Fibroblast of lung (primary cell): Measurements from ENCODE around the gene CIAO3. TPM values are rescaled to one million over a fixed set of nuclear protein-coding genes. Genes with fewer than 3 reads are reported as not detected.
"Not testable (repeated sequence)": the region's sequence is repeated elsewhere in the genome, so short reads cannot be mapped to it uniquely, and the experiment has no call there.

ENCODE experiments used
- DNase-seq, 2 donors: peaks; one replicate each; pipeline versions ENCODE4 v3.0.0 to v3.0.0-alpha.2; 2010; ENCODE audit warnings: low read depth in 2 of 2
- H2AFZ ChIP-seq: 2 replicates; pipeline ENCODE4 v1.5.1; 2012; ENCODE audit warnings: low read length, control low read depth, inconsistent platforms
- H3K27ac ChIP-seq: 2 replicates; pipeline ENCODE4 v1.5.1; 2011; ENCODE audit warnings: low read length, control low read depth; ENCODE audit not compliant: insufficient read depth
- H3K27me3 ChIP-seq: 2 replicates; pipeline ENCODE4 v1.5.1; 2011; ENCODE audit warnings: mild to moderate bottlenecking, low read length; ENCODE audit not compliant: control insufficient read depth, insufficient read depth
- H3K36me3 ChIP-seq: 2 replicates; pipeline ENCODE4 v1.5.1; 2011; ENCODE audit warnings: low read length; ENCODE audit not compliant: control insufficient read depth, insufficient read depth
- H3K4me1 ChIP-seq: 2 replicates; pipeline ENCODE4 v1.5.1; 2011; ENCODE audit warnings: low read length; ENCODE audit not compliant: control insufficient read depth, insufficient read depth; ENCODE audit errors: extremely low read depth
- H3K4me2 ChIP-seq: 2 replicates; pipeline ENCODE4 v1.5.1; 2011; ENCODE audit warnings: low read length, control low read depth; ENCODE audit not compliant: insufficient read depth; ENCODE audit errors: extremely low read depth
- H3K4me3 ChIP-seq, 4 experiments: fragments of 200-600 bp in 1 of 4; sonication (generic) in 1 of 4; replicated peaks in 1 of 4; 2 replicates each; pipeline ENCODE4 v1.5.1; 2011 to 2016; ENCODE audit warnings: low read length in 4 of 4, low read depth in 3 of 4, mild to moderate bottlenecking in 3 of 4, control low read depth in 2 of 4, inconsistent platforms in 1 of 4, mixed read lengths in 1 of 4; ENCODE audit not compliant: insufficient read depth in 1 of 4; ENCODE audit errors: control extremely low read depth in 1 of 4
- H3K79me2 ChIP-seq: 2 replicates; pipeline ENCODE4 v1.5.1; 2012; ENCODE audit warnings: mild to moderate bottlenecking, low read length, inconsistent platforms; ENCODE audit not compliant: control insufficient read depth, insufficient read depth
- H3K9ac ChIP-seq: 2 replicates; pipeline ENCODE4 v1.5.1; 2011; ENCODE audit warnings: mild to moderate bottlenecking, low read length, control low read depth; ENCODE audit not compliant: insufficient read depth
- H3K9me3 ChIP-seq: 2 replicates; pipeline ENCODE4 v1.5.1; 2012; ENCODE audit warnings: low read depth, low read length; ENCODE audit not compliant: control insufficient read depth, insufficient read depth
- H4K20me1 ChIP-seq: 2 replicates; pipeline ENCODE4 v1.5.1; 2011; ENCODE audit warnings: low read length; ENCODE audit not compliant: control insufficient read depth, insufficient read depth; ENCODE audit errors: extremely low read depth
- CTCF ChIP-seq, 2 donors: IDR thresholded peaks in 1 of 2; conservative IDR thresholded peaks in 1 of 2; 1 replicate in 1 of 2; 2 replicates in 1 of 2; pipeline ENCODE4 v1.5.1; 2011 to 2012; ENCODE audit warnings: low read length in 2 of 2, control low read depth in 1 of 2, inconsistent platforms in 1 of 2, low read depth in 1 of 2, mild to moderate bottlenecking in 1 of 2
- EZH2 ChIP-seq: IDR thresholded peaks from 2 replicates; pipeline ENCODE4 v1.5.1; 2012; ENCODE audit warnings: low read length, control low read depth, mild to moderate bottlenecking; ENCODE audit errors: missing control alignments
- polyA plus RNA-seq, 2 donors: library from polyadenylated mRNA; depleted of rRNA in 1 of 2; stranded (reverse) in 1 of 2; unstranded in 1 of 2; fragments of >200 nt; gene quantifications; 2 replicates each; pipeline ENCODE4 v1.2.1, GENCODE V29; 2011 to 2012; ENCODE audit warnings: missing spikeins in 1 of 2
- total RNA-seq: library from RNA; depleted of rRNA; stranded (reverse); fragments of >200 nt; gene quantifications from 2 replicates; pipeline ENCODE4 v1.2.1, GENCODE V29; 2014

The CIAO3 gene
- total and polyA plus RNA-seq, 2 donors (not counting 1 experiment from before 2014, with no cell fraction given): 9.3 to 31.0 TPM

GRCh38 chr16:693766-694165 is 47.0 kb downstream of the CIAO3 start:
- Histone ChIP-seq H3K4me2 (no peak overlapping the region), H4K20me1 (no peaks in the 10 kb centered on the region), H3K27ac (no peak overlapping the region), H3K27me3 (peaks cover 21% of the 10 kb centered on the region), H3K4me3 (no peak overlapping the region), H3K36me3 (no peaks in the 10 kb centered on the region), H3K4me1 (peaks cover 5% of the 10 kb centered on the region), H3K9me3 (no peaks in the 10 kb centered on the region), H3K79me2 (peaks cover 6% of the 10 kb centered on the region), H3K9ac (no peak overlapping the region), H2AFZ (no peak overlapping the region)
- DNase-seq: no peak
- no peak for TF ChIP-seq EZH2
- no peak for TF ChIP-seq CTCF (conservative IDR thresholded peaks at IDR 0.05 in 1 of 2, IDR thresholded peaks at IDR 0.05 in 1 of 2; ENCODE audit: low read depth in 1 of 2, low read length in 2 of 2)

- no peaks in the 10 kb centered on the region for H4K20me1 ChIP-seq
- peaks cover 21% of the 10 kb centered on the region for H3K27me3 ChIP-seq
- no peak overlapping the region for H3K27ac ChIP-seq
Observed at GRCh38 chr16:693364-693763, 47.4 kb downstream of the CIAO3 start.

GRCh38 chr16:692356-693108 is 48.3 kb downstream of the CIAO3 start:
- H3K36me3 ChIP-seq: peaks cover 3% of the 10 kb centered on the region
- peaks cover 21% of the 10 kb centered on the region for H3K27me3 ChIP-seq
- TF ChIP-seq EZH2: peak; percentile 55
- no peak for TF ChIP-seq CTCF (conservative IDR thresholded peaks at IDR 0.05 in 1 of 2, IDR thresholded peaks at IDR 0.05 in 1 of 2; ENCODE audit: low read depth in 1 of 2, low read length in 2 of 2)
- no peak overlapping the region for H2AFZ ChIP-seq
- H3K27ac ChIP-seq: no peak overlapping the region
- H3K9ac ChIP-seq: no peak overlapping the region
- H3K4me1 ChIP-seq: peaks cover 5% of the 10 kb centered on the region
- H3K4me2 ChIP-seq: no peak overlapping the region
- H3K9me3 ChIP-seq: no peaks in the 10 kb centered on the region
- no peaks in the 10 kb centered on the region for H4K20me1 ChIP-seq
- DNase-seq: no peak
- peaks cover 6% of the 10 kb centered on the region for H3K79me2 ChIP-seq
- H3K4me3 ChIP-seq: no peak overlapping the region

More at GRCh38 chr16:693364-693763, 47.4 kb downstream of the CIAO3 start:
- Histone ChIP-seq H3K4me2 (no peak overlapping the region), H2AFZ (no peak overlapping the region), H3K36me3 (no peaks in the 10 kb centered on the region), H3K4me1 (peaks cover 5% of the 10 kb centered on the region), H3K9ac (no peak overlapping the region), H3K4me3 (no peak overlapping the region), H3K79me2 (peaks cover 6% of the 10 kb centered on the region), H3K9me3 (no peaks in the 10 kb centered on the region)
- no peak for TF ChIP-seq CTCF (conservative IDR thresholded peaks at IDR 0.05 in 1 of 2, IDR thresholded peaks at IDR 0.05 in 1 of 2; ENCODE audit: low read depth in 1 of 2, low read length in 2 of 2)
- peak; percentile 78 for TF ChIP-seq EZH2
- DNase-seq: no peak

- H3K79me2 ChIP-seq, DNase-seq, H3K27ac ChIP-seq, H3K4me1 ChIP-seq, H3K9me3 ChIP-seq, H2AFZ ChIP-seq, H3K4me3 ChIP-seq, H3K9ac ChIP-seq, H4K20me1 ChIP-seq, H3K4me2 ChIP-seq: not testable (repeated sequence)
- Histone ChIP-seq H3K36me3 (peaks cover 10% of the 10 kb centered on the region), H3K27me3 (peaks cover 21% of the 10 kb centered on the region)
Observed at GRCh38 chr16:691242-691641, 49.6 kb downstream of the CIAO3 start.
